Stimulated activated naive CD8-positive, alpha-beta T cell treated with anti-CD3 and anti-CD28 coated beads, Interleukin-15, Interleukin-2, amounts not matched to agents 100 U/mL and 50 U/mL, for 24 hours (primary cell): ENCODE results near the gene SLC41A2.

Source experiments
- ATAC-seq: fragments of 150-1000 bp; cut with Tn5 transposase; one replicate; pipeline ENCODE4 v1.10.0; 2021
- DNase-seq: peaks from one replicate; pipeline ENCODE4 v3.0.0; 2021

Gene SLC41A2

GRCh38 chr12:104930388-104931326, 27.4 kb downstream of the SLC41A2 start:
- DNase-seq (peak; percentile 35), ATAC-seq (peak; percentile 95)

- ATAC-seq, result no peak
Observed at GRCh38 chr12:104929977-104930376, 28.1 kb downstream of the SLC41A2 start.

GRCh38 chr12:104929368-104929767, 28.7 kb downstream of the SLC41A2 start:
- ATAC-seq (no peak), DNase-seq (no peak)

More at GRCh38 chr12:104929977-104930376, 28.1 kb downstream of the SLC41A2 start:
- no peak for DNase-seq

GRCh38 chr12:104928036-104928745, 29.9 kb downstream of the SLC41A2 start:
- ATAC-seq, result no peak
- no peak for DNase-seq

GRCh38 chr12:104925501-104925900, 32.6 kb downstream of the SLC41A2 start:
- no peak for ATAC-seq
- no peak for DNase-seq

GRCh38 chr12:104921340-104921739, 36.8 kb downstream of the SLC41A2 start:
- ATAC-seq (no peak), DNase-seq (no peak)

GRCh38 chr12:104911942-104912341, 46.1 kb downstream of the SLC41A2 start:
- no peak for DNase-seq

GRCh38 chr12:104910196-104910840, 47.8 kb downstream of the SLC41A2 start:
- ATAC-seq (no peak), DNase-seq (no peak)

More at GRCh38 chr12:104911942-104912341, 46.1 kb downstream of the SLC41A2 start:
- ATAC-seq, result no peak

- ATAC-seq (no peak), DNase-seq (no peak)
Observed at GRCh38 chr12:104909761-104910160, 48.3 kb downstream of the SLC41A2 start.
